NB4 (cell line): ENCODE results near the gene GFAP.

Source experiments
- DNase-seq: peaks from one replicate; pipeline ENCODE4 v3.0.0; 2010; ENCODE audit warnings: low read depth
- H3K4me3 ChIP-seq: one replicate; pipeline ENCODE4 v1.5.1; 2011; ENCODE audit warnings: mild to moderate bottlenecking, low read depth, low read length, moderate library complexity
- CTCF ChIP-seq: IDR thresholded peaks from one replicate; pipeline ENCODE4 v1.5.1; 2012; ENCODE audit warnings: low read depth, low read length
- MYC ChIP-seq: IDR thresholded peaks from 2 replicates; pipeline ENCODE4 v1.6.1; 2011; ENCODE audit warnings: low read depth, low read length
- POLR2A ChIP-seq: IDR thresholded peaks from 2 replicates; pipeline ENCODE4 v1.6.1; 2011; ENCODE audit warnings: mild to moderate bottlenecking; ENCODE audit not compliant: insufficient read length; ENCODE audit errors: extremely low read depth
- TF ChIP-seq, protein P1 (sequence below): IDR thresholded peaks from 2 replicates; pipeline ENCODE4 v1.6.1; 2011; ENCODE audit warnings: low read depth, low read length

Gene GFAP

GRCh38 chr17:44932787-44933097 is 17.4 kb upstream of the GFAP start:
- DNase-seq, result no peak
- TF ChIP-seq POLR2A (no peak), CTCF (no peak), MYC (no peak)
- TF ChIP-seq, protein P1, sequence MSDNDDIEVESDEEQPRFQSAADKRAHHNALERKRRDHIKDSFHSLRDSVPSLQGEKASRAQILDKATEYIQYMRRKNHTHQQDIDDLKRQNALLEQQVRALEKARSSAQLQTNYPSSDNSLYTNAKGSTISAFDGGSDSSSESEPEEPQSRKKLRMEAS, result no peak
- H3K4me3 ChIP-seq, result no peak overlapping the region

DNA sequence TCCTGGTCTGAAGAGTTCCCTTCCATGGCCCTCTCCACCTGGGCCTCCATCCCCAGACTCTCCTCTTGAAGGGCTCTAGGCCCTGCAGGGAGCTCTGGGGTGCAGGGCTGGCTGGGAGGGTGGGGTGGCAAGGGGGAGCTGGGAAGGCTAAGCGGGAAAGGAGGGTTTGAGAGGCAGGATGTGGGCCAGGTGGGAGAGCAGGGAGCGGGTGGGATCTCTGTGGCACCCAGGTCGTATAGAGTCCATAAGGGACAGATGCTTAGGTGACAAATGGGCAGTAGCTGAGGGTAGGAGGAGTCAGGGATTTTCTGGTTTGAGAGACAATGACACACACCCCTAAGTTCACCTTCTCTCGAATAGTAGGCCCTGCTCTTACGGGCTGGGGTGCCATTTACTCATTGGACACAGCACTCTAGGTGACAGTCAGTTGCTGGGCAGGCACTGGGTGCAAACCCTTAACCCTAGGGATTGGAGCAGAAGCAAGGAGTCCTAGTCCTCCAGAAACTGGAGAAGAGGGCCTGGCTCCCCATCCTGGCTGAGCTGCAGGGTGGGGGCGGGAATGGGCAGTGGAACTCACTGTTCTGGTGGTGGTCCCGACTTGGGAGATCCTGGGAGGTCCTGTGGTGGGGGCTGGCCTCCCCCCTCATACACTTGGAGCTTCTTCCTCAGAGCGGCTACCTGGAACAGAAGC is 16.9 kb upstream of the GFAP start:
- DNase-seq, result no peak
- no peak overlapping the region for H3K4me3 ChIP-seq
- TF ChIP-seq CTCF (no peak), POLR2A (no peak), MYC (no peak)
- TF ChIP-seq, protein P1, result no peak

DNA sequence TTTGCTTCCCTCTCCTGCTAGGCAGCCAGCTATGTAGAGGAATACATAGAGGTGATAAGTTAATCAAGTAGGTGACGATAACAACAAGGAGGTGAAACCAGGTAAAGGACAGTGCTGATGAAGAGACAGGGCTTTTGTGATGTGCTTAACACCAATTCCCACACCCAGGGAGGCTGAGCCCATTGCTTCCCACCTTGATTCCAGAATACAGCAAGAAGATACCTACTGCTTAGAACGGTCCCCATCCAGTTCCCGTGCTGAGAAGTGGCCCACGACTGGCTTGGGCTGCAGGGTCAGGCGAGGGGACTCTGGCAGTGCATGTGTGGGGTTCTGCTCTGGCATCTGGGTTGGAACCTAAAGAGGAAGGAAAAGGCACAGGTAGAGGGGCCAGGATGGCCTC is 16.1 kb upstream of the GFAP start:
- no peak overlapping the region for H3K4me3 ChIP-seq
- TF ChIP-seq, protein P1, result no peak
- TF ChIP-seq POLR2A, result no peak
- DNase-seq, result no peak

DNA sequence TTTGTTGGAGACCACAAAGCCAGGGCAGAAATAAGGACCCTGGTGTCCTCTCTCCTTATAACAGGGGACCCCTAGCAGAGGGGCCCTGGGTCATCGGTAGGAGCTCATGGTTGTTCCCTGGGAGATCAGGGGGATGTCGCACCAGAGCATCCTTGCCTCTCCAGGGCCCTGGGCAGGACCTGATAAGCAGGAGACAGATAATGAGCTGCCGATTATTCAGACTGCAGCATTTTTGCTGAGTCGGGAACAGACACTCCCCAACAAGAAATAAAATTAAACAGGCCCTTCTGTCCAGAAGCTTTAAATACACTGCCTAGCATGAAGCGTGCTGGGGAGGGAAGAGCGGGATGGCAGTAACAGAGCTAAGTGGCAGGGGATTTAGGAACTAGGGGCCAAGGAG is 15.4 kb upstream of the GFAP start:
- no peak for TF ChIP-seq MYC
- TF ChIP-seq POLR2A, result no peak
- TF ChIP-seq, protein P1, result no peak
- no peak for TF ChIP-seq CTCF
- no peak overlapping the region for H3K4me3 ChIP-seq

DNA sequence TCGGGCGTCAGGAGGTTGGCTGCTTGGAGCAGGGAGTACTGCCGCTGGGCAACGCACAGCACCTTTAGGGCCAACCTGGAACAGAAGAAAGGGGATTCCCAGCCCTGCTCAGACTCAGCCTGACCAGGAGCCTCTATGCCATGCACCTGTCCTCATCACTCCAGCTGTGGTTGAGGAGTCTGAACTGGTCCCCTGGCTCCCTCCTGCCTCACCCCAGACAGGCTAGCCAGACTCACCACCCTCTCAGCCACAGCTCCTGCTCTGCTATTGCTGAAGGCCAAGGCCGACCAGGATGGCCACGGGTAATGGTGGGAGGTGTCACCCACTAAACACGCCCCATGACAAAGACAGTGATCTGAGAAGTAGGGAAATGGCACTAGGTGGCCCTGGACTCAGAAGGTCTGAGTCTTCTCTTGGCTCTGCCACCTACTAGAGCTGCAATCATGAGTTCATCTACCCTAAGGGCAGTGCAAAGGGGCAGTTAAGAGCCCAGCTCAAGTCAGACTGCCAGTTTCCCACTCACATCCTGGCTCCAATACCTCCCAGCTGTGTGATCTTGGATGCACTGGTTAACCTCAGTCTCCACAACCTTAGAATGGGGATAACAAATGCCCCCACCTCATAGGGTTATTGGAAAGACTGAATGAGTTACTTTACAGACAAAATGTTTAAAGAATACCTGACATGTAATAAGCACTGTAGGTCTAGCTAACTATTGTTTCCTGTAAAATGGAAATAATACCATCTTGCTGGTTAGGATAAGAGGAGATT is 13.8 kb upstream of the GFAP start:
- DNase-seq, result no peak
- TF ChIP-seq CTCF (no peak), MYC (no peak), POLR2A (no peak)
- TF ChIP-seq, protein P1, result no peak
- H3K4me3 ChIP-seq, result no peak overlapping the region

More for the DNA sequence above, 15.4 kb upstream of the GFAP start:
- no peak for DNase-seq

DNA sequence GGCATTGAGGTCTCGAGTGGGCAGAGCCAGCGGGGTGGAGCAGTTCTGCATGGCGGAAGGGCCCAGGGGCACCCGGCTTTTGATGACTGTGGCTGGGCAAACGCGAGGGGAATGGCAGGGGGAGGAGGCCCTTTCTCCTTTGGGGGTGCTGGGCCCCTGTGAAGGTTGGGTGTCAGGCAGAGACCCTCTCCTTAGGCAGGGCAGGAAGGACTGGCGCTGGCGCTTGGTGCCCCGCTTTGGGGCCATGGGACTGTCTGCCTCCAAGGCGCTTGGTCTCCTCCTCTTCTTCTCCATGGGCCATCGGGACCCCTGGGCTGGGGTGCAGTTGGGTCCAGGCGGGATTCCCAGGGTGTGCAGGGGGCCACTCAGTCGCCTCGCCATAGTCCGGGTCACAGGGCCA is 12.8 kb upstream of the GFAP start:
- TF ChIP-seq POLR2A (no peak), MYC (no peak), CTCF (no peak)
- TF ChIP-seq, protein P1, result no peak
- H3K4me3 ChIP-seq, result no peak overlapping the region
- DNase-seq, result no peak
